Activated naive CD4-positive, alpha-beta T cell treated with anti-CD3 and anti-CD28 coated beads, Interleukin-2, amount 50 U/mL, for 72 hours (primary cell): ENCODE results near the gene ATRAID. TPM values are rescaled to one million over a fixed set of nuclear protein-coding genes. Genes with fewer than 3 reads are reported as not detected.

Experiments used
- ATAC-seq, 2 donors: fragments of 150-1000 bp; cut with Tn5 transposase; 2 replicates each; pipeline ENCODE4 v1.10.0; 2021; ENCODE audit warnings: mild to moderate bottlenecking in 2 of 2, moderate library complexity in 2 of 2
- DNase-seq, 2 donors: peaks; one replicate each; pipeline ENCODE4 v3.0.0; 2021 to 2022; ENCODE audit warnings: low spot score in 2 of 2
- H3K27ac Mint-ChIP-seq, 2 donors: one replicate each; pipeline ENCODE4 v1.8.0; 2022; ENCODE audit warnings: mild to moderate bottlenecking in 2 of 2, mixed read lengths in 2 of 2
- H3K36me3 Mint-ChIP-seq, 2 donors: one replicate each; pipeline ENCODE4 v1.8.0; 2022; ENCODE audit warnings: mixed read lengths in 2 of 2
- H3K9me3 Mint-ChIP-seq, 2 donors: one replicate each; pipeline ENCODE4 v1.8.0; 2022; ENCODE audit warnings: mixed read lengths in 2 of 2
- total RNA-seq, 2 donors: library from RNA; stranded (reverse); gene quantifications; one replicate each; pipeline ENCODE4 v1.2.3, GENCODE V29; 2022

The ATRAID gene
- total RNA-seq, 2 donors from 2014 or later = 58.8 to 59.1 TPM

- H3K9me3 Mint-ChIP-seq = no peaks in the 10 kb centered on the region
- peaks cover 25 to 29% of the 10 kb centered on the region in 2 donors for H3K36me3 Mint-ChIP-seq
- ATAC-seq = no peak
- H3K27ac Mint-ChIP-seq = peak overlapping the region; percentile 95 to 97
- DNase-seq = peak in 1 of 2 donors; percentile 13
Measured at GRCh38 chr2:27211241-27211942, 449 bp upstream of the ATRAID start.

GRCh38 chr2:27212626-27213471 lies 1.0 kb downstream of the ATRAID start:
- H3K9me3 Mint-ChIP-seq = no peaks in the 10 kb centered on the region
- no peak for DNase-seq
- peaks cover 34 to 44% of the 10 kb centered on the region in 2 donors for H3K36me3 Mint-ChIP-seq
- peak; percentile 9 to 25 for ATAC-seq
- peak overlapping the region; percentile 97 to 98 for H3K27ac Mint-ChIP-seq

GRCh38 chr2:27214941-27215340 lies 3.1 kb downstream of the ATRAID start:
- DNase-seq = no peak
- Mint-ChIP-seq H3K9me3 (no peaks in the 10 kb centered on the region), H3K36me3 (peaks cover 45 to 58% of the 10 kb centered on the region in 2 donors), H3K27ac (no peak overlapping the region)
- ATAC-seq = no peak

DNA sequence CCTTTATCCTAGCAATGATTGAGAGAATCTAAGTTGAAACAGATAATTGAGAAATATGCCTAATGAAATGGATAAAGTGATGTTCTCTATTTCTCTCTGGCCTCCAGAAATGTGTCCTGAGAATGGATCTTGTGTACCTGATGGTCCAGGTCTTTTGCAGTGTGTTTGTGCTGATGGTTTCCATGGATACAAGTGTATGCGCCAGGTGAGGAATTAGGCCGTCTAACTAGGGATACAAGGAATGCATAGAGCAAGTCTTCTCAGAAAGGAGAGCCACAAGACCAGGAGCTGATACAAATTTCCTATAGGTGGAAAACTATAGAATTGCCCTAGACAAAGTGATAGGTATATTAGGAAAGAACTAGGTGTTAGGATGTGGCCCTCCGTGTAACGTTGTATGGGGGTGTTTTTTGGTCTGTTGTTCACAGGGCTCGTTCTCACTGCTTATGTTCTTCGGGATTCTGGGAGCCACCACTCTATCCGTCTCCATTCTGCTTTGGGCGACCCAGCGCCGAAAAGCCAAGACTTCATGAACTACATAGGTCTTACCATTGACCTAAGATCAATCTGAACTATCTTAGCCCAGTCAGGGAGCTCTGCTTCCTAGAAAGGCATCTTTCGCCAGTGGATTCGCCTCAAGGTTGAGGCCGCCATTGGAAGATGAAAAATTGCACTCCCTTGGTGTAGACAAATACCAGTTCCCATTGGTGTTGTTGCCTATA lies 4.7 kb downstream of the ATRAID start:
- Mint-ChIP-seq H3K27ac (peak overlapping the region; percentile 95 to 97), H3K9me3 (no peaks in the 10 kb centered on the region), H3K36me3 (peaks cover 51 to 69% of the 10 kb centered on the region in 2 donors)
- no peak for ATAC-seq
- no peak for DNase-seq

- DNase-seq = peak; percentile 88
- peak; percentile 91 to 93 for ATAC-seq
- H3K36me3 Mint-ChIP-seq = peaks cover 55 to 72% of the 10 kb centered on the region in 2 donors
- peak within 1 kb of the TSS; percentile 95 to 97 for H3K27ac Mint-ChIP-seq
- H3K9me3 Mint-ChIP-seq = no peaks in the 10 kb centered on the region
Measured at GRCh38 chr2:27217173-27218121, 5.6 kb downstream of the ATRAID start, which contains the start of gene CAD. CAD (plus strand) TSS chr2:27217369; CDS start chr2:27217552, 183 bp downstream.

- no peak for DNase-seq
- Mint-ChIP-seq H3K36me3 (peaks cover 48 to 72% of the 10 kb centered on the region in 2 donors), H3K27ac (peak overlapping the region in 1 of 2 donors; percentile 97), H3K9me3 (no peaks in the 10 kb centered on the region)
- no peak for ATAC-seq
Measured at GRCh38 chr2:27218614-27219013, 6.8 kb downstream of the ATRAID start.

DNA sequence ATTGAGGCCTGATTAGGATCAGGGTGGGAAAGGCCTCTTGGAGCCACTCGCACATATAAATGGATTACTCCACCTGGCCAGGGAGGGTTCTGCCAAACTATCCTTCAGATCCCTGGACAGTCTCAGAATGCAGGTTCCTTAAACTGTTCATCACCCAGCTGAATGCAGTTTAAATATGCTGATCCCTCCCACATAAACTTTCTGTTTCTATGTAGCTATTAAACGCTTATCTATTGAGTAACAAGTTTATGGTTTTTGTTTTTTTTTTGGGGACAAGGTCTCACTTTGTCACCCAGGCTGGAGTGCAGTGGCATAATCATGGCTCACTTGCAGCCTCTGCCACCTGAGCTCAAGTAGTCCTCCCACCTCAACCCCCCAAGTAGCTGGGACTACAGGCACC lies 7.2 kb downstream of the ATRAID start:
- DNase-seq = no peak
- Mint-ChIP-seq H3K27ac (no peak overlapping the region), H3K36me3 (peaks cover 47 to 69% of the 10 kb centered on the region in 2 donors), H3K9me3 (no peaks in the 10 kb centered on the region)
- no peak for ATAC-seq

DNA sequence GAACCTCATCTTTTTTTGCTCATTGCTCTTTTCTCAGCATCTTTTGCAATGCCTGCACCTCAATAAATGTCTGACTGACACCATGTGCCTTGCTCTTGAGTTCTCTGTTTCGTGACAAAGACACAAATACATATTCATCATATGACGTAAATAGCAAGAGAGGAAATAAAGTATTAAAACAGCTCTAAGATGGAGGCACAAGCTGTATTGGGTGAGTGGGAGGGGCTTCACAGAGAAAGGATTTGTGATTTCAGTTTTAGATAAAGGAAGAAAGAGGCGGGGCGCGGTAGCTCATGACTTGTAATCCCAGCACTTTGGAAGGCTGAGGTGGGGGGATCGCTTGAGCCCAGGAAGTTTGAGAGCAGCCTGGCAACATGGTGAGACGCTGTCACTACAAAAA lies 8.2 kb downstream of the ATRAID start:
- peaks cover 55 to 72% of the 10 kb centered on the region in 2 donors for H3K36me3 Mint-ChIP-seq
- DNase-seq (no peak), ATAC-seq (no peak)
- no peaks in the 10 kb centered on the region for H3K9me3 Mint-ChIP-seq
- no peak overlapping the region for H3K27ac Mint-ChIP-seq

DNA sequence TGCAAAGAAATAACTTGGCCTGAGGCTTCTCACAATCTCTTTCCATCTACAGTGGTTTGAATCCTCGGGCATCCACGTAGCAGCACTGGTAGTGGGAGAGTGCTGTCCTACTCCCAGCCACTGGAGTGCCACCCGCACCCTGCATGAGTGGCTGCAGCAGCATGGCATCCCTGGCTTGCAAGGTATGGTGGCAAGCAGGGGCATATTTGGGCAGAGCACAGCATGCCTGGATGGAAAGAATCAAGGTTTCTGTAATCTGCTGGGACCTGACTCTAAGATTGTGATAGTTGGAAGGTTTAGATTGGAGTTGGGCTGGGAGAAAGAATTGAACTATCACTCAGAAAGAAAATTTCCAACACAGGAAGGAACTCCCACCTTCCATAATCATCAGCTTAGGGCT lies 9.3 kb downstream of the ATRAID start:
- H3K9me3 Mint-ChIP-seq = no peaks in the 10 kb centered on the region
- ATAC-seq (no peak), DNase-seq (no peak)
- peaks cover 55 to 67% of the 10 kb centered on the region in 2 donors for H3K36me3 Mint-ChIP-seq
- H3K27ac Mint-ChIP-seq = no peak overlapping the region

DNA sequence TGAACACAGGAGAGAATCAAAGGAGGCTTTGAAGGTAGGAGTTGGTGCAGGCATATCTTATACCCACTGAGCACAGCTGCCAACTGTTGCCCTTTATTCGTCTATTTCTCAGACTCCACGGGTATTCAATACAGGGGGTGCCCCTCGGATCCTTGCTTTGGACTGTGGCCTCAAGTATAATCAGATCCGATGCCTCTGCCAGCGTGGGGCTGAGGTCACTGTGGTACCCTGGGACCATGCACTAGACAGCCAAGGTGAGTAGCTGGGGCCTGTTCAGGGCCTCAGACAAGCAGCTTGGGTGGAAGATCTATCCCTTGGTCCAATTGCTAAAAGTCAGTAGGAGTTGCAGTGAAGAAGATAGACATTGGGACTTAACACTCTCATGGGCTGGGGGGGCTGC lies 10.6 kb downstream of the ATRAID start:
- peak overlapping the region in 1 of 2 donors; percentile 55 for H3K27ac Mint-ChIP-seq
- DNase-seq = no peak
- no peaks in the 10 kb centered on the region for H3K9me3 Mint-ChIP-seq
- peaks cover 49 to 59% of the 10 kb centered on the region in 2 donors for H3K36me3 Mint-ChIP-seq
- ATAC-seq = no peak

GRCh38 chr2:27223416-27223815 lies 11.6 kb downstream of the ATRAID start:
- H3K27ac Mint-ChIP-seq = no peak overlapping the region
- H3K9me3 Mint-ChIP-seq = no peaks in the 10 kb centered on the region
- ATAC-seq (no peak), DNase-seq (no peak)
- peaks cover 39 to 55% of the 10 kb centered on the region in 2 donors for H3K36me3 Mint-ChIP-seq

GRCh38 chr2:27225526-27225925 lies 13.7 kb downstream of the ATRAID start:
- DNase-seq (no peak), ATAC-seq (no peak)
- Mint-ChIP-seq H3K9me3 (no peaks in the 10 kb centered on the region), H3K27ac (no peak overlapping the region), H3K36me3 (peaks cover 33 to 43% of the 10 kb centered on the region in 2 donors)

- Mint-ChIP-seq H3K27ac (no peak overlapping the region), H3K36me3 (peaks cover 26 to 29% of the 10 kb centered on the region in 2 donors), H3K9me3 (no peaks in the 10 kb centered on the region)
- DNase-seq = no peak
- ATAC-seq = no peak
Measured at GRCh38 chr2:27227501-27227900, 15.7 kb downstream of the ATRAID start.

DNA sequence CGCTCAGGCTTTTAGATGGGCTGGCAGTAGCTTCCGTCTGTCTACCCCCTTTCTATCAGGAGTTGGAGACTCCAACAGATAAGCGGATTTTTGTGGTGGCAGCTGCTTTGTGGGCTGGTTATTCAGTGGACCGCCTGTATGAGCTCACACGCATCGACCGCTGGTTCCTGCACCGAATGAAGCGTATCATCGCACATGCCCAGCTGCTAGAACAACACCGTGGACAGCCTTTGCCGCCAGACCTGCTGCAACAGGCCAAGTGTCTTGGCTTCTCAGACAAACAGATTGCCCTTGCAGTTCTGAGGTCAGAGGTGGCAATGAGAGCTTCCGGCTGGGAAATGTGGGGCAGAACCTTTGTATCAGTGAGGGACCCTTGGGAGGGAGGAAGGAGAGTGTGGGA lies 20.1 kb downstream of the ATRAID start:
- H3K27ac Mint-ChIP-seq = peak overlapping the region in 1 of 2 donors; percentile 77
- peaks cover 20 to 28% of the 10 kb centered on the region in 2 donors for H3K36me3 Mint-ChIP-seq
- ATAC-seq (no peak), DNase-seq (no peak)
- no peaks in the 10 kb centered on the region for H3K9me3 Mint-ChIP-seq

DNA sequence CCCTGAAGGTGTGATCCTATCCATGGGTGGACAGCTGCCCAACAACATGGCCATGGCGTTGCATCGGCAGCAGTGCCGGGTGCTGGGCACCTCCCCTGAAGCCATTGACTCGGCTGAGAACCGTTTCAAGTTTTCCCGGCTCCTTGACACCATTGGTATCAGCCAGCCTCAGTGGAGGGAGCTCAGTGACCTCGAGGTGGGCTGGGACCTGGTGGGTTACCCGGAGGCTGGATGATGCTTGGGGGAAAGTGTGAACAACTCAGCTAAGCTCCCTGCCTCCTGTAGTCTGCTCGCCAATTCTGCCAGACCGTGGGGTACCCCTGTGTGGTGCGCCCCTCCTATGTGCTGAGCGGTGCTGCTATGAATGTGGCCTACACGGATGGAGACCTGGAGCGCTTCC lies 21.5 kb downstream of the ATRAID start:
- ATAC-seq (no peak), DNase-seq (no peak)
- Mint-ChIP-seq H3K36me3 (peaks cover 16 to 37% of the 10 kb centered on the region in 2 donors), H3K9me3 (no peaks in the 10 kb centered on the region), H3K27ac (peak overlapping the region in 1 of 2 donors; percentile 28)

DNA sequence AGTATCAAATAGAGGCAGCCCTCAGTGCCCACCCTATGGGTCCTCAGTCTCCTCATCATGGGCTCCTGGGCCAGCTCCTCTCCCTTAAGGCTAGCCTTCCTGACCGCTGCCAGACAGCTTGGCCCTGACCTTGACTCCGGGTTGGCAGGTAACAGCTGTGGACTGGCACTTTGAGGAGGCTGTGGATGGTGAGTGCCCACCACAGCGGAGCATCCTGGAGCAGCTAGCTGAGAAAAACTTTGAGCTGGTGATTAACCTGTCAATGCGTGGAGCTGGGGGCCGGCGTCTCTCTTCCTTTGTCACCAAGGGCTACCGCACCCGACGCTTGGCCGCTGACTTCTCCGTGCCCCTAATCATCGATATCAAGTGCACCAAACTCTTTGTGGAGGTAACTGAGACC lies 24.3 kb downstream of the ATRAID start:
- DNase-seq = no peak
- no peak for ATAC-seq
- Mint-ChIP-seq H3K9me3 (no peaks in the 10 kb centered on the region), H3K36me3 (peaks cover 26 to 44% of the 10 kb centered on the region in 2 donors), H3K27ac (peak overlapping the region; percentile 19 to 33)
